CD4-positive, alpha-beta T cell treated with Interferon gamma for 1 hour (primary cell): Measurements from ENCODE around the gene CCDC178.
A peak's percentile ranks its signal among the peaks of the same experiment; 100 is the strongest.
"Not testable (repeated sequence)": the region's sequence is repeated elsewhere in the genome, so short reads cannot be mapped to it uniquely, and the experiment has no call there.

Experiments used
- DNase-seq: peaks from one replicate; pipeline ENCODE4 v3.0.0-alpha.2; 2020

CCDC178 gene

DNA sequence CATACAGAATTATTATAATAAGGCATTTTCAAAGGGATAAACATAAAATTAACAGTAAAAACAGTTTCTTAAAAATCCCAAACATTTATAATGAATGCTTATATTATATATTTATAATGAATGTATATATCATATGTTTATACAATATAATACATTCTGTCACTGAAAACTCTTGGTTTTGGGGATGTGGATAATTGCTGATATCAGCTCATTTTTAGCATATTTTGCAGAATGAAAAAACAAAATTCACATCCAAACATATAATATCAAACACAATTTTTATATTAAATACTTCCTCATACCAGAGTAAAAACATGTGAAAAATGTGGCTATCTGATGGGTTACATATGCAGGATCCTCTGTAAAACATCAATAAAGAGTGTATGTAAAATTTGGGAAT, 465.0 kb downstream of the CCDC178 start:
- no peak for DNase-seq

DNA sequence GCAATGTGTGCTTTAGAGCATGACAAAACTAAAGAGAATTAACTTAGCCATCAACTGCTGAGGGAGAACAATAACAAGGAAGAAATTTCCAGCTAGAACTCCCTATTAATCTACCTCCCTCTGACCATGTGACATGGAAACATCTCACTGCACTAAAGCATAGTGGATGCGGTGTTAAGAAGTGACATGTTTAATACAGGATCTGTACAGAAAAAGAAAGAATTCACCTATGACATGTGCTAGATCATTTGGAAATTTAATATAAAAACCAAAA, 465.4 kb downstream of the CCDC178 start:
- DNase-seq: no peak

DNA sequence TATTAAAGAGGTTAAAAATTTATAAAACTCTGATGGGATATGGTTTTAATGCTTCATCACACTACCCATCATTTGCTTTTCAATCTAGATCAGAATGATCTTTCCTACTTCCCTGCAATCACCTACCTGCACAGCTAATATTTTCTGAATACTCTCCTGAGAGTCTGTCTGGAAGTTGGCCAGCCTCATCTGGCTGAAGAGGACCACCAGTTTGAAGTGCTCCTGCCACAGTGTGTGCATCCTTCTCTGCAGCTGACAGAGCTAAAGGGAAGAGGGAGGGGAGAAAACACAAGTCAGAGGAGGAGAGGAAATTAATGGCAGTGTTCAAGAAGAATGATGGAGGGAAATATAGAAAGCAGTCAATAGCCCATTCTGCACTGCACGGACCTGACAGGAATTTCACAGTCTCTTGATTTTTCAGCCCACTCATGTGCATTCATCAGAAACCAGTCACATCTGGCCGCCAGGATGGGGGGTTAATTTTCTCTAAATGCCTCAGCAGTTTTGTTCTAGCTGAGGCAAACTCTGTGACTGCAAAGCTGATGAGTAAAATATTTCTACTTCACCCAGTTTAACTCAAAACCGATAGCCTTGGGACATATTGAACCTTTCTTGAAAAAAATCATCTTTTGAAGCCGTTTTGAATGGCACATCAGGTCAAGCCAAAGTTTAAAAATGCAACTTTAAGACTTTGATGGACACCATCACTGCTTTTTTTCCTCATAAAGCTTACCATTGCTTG, 465.9 kb downstream of the CCDC178 start:
- no peak for DNase-seq

DNA sequence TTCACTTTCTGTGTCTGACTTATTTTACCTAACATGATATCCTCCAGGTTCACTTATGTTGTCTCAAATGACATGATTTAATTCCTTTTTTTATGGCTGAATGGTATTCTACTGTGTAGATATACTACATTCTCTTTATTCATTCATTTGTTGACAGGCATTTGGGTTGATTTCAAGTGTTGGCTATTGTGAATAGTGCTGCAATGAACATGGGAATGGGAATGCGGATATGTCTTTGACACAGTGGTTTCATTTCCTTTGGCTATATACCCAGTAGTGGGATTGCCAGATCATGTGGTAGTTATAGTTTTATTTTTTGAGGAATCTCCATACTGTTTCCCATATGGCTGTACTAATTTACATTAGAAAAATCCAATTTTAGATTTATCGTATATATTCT, 472.3 kb downstream of the CCDC178 start:
- no peak for DNase-seq

- no peak for DNase-seq
Observed at GRCh38 chr18:32966141-32966540, 474.4 kb downstream of the CCDC178 start.

- DNase-seq: no peak
Observed at GRCh38 chr18:32961538-32961937, 479.0 kb downstream of the CCDC178 start.

- no peak for DNase-seq
Observed at GRCh38 chr18:32958746-32959145, 481.8 kb downstream of the CCDC178 start.

DNA sequence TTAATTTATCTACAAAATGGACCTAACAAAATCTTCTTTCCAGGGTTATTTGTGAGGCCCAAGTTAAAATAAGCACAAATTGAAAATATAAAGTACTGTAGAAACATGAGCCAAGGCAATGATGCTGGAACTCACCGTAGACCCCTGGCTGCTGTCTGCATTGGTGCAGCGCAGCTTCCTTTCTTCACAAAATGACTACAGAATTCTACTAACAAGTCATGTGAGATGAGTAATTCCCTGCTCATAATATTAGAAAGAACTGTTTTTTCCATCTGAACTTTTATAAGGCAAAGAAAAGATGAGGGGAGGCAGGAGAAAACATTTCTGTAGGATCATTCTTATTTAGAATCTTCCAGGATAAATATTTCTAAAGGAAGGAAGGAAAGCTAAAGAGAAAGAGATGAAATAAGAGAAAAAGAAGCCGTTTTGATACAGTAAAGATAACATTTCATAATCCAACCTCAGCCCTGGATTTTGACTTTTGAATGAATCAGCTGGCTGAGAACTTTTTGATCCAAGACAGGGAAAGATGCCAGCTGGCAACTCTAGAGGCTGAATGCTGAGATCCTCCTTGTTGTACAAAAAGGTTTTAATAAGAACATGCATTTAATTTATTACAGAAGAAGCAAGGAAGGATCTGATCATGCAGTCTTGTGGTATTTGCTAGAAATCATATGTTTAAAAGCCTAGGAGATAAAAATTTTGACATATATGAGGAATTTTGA, 483.8 kb downstream of the CCDC178 start:
- DNase-seq: no peak

DNA sequence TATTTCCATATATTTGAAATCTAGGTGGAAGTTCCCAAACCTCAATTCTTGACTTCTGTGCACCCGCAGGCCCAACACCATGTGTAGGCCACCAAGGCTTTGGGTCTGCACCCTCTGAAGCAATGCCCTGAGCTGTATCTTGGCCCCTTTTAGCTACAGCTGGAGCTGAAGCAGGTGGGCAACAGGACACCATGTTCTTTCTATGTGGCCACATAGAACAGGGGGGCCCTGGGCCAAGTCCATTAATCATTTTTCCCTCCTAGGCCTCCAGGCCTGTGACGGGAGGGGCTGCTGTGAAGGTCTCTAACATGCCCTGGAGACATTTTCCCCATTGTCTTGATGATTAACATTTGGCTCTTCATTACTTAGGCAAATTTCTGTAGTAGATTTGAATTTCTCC, 488.2 kb downstream of the CCDC178 start:
- DNase-seq: not testable (repeated sequence)

DNA sequence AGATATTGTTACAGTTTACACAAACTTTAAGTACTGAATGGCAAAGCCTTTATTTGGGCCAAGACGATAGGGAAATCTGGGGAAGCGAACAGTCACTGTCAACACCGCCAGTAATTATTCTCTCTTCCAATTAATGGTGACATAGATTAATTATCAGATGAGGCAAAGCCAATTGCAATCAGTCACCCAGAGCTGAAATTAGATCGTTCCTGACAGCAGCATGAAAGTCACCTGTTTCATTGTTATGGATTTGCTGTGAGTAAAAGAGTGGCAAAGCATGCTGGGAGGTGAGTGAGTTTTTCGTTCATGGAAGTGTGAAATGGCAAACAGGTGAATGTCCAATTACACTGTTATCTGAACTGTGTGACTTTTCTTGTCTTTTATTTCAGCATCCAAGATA, 502.9 kb downstream of the CCDC178 start:
- DNase-seq: no peak

- no peak for DNase-seq
Observed at GRCh38 chr18:32937066-32937465, 503.5 kb downstream of the CCDC178 start.

GRCh38 chr18:32934201-32934600, 506.3 kb downstream of the CCDC178 start:
- DNase-seq: no peak

DNA sequence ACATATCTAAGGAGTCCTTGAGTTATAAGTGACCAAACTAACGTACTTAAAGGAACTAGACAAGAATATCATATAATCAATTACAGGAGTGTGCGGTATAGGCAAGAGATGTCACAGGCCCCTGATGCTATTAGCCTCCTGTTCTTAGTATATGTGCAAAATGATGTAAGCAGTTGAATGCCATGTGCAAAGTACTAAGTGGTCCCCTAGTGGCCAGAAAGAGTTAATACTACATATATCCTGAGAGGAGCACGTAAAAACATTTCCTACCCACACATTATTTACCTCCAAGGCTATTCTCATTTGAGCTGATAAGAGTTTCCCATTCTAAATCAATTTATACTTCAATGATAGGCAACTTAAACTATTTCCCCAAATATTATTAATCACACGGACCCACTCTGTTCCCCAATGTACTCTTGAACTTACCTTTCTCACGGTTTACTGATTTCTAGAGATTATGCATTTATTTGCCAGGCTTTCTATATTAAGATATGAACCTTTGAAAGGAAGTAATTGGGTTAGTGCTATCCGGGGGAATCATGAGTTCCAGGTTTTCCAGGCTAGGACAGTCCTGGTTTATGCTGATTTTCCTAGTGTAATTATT, 509.7 kb downstream of the CCDC178 start:
- no peak for DNase-seq

DNA sequence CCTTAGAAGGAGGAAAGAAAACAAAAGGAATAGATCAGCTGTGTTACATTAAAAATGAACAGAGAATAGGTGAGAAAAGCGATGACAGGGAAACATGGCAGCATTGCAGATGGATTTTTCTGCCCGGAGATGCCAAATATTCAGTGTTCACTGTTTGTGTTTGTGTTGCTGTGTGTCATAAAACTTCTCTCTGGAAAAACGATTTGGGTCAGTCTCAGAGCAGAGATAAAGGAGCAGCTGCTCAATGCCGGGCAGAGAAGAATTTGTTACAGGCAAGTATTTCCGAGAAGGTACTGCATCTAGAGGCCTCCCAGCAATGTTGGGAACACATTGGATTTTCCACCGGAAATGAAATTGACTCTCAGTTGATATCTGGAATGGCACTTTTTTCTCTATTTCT, 511.3 kb downstream of the CCDC178 start:
- DNase-seq: no peak

- no peak for DNase-seq
Observed at GRCh38 chr18:32922951-32923430, 517.5 kb downstream of the CCDC178 start.

DNA sequence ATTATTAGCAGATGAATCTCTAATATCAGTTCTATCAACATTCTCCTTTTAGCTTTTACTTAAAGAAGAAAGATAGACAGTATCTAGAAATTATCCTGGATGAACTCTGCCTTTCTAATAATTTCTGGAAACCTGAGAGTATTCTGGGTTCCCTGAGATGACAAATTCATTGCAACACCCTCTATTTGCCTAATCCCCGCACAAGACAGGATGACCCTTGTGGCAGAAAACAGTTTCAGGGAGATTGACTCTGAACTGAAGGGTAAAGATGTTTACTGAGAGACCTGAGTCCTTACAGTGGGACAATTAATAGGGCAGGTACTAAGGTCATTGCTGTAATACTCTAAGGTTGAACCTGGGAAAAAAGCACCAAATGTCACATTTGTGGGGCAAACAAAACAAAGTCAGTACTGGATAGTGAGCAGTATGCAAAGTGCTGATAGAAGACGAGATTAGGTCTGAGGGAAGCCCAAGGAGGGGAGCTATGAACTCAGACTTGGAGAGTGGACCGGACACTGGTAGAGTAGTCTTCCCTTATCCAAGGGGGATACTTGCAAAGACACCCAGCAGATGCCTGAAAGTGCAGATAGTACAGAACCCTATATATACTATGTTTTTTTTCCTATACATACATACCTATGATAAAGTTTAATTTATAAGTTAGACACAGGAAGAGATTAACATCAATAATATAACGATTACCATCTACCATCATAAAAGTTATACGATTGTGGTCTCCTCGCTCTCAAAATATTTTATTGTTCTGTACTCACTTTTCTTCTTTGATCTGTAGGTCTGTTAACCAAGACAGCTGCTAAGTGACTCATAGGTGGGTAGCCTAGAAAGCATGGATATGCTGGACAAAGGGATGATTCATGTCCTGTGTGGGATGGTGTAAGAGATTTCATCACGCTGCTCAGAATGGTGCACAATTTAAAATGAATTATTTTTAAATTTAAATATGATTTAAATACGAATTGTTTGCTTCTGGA, 519.4 kb downstream of the CCDC178 start:
- DNase-seq: no peak

GRCh38 chr18:32919799-32920198, 520.7 kb downstream of the CCDC178 start:
- DNase-seq: peak; percentile 49

DNA sequence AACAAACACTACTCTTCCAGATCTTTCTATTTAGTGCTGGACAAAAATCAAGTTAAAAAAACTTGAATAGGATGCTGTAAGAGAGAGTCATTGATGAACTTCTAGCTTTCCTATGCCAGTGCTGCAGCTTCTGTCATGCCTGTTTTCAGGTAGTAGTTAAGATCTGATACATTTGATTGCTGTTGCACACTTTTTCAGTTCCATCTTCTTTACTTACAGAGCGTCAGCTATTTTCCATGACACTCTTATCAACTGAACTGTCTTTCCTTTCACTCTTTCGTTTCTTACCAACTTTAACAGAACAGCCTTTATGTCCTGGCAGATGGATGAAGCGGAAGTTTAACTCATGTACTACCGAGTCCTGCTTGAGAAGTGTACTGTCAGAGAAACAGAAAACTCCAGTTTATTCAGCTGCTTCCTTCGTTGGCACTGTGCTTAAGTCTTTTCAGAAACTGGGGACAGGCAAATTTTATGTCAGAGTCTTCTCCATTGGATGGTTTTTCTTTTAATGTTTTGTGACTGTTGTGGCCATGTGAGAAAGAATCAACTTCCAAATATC, 521.8 kb downstream of the CCDC178 start:
- no peak for DNase-seq

DNA sequence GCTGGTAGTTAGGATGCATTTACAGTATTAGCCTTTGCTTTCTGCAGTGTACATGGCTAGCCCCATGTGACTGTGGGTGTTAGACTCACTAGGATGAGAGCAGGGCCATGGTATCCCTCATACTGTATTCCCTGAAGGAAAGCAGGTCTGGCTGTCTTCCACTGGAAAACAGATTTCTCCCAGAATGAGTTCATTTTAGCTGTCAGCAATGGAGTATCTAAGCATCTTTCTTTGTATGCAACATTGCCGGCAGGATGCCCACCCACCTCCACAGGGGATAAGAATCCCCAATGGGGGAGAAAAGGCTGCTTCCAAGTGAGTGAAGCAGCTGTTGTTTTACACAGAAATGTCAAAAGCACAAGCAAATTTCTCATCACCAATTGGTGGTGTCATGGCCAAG, 525.0 kb downstream of the CCDC178 start:
- no peak for DNase-seq

DNA sequence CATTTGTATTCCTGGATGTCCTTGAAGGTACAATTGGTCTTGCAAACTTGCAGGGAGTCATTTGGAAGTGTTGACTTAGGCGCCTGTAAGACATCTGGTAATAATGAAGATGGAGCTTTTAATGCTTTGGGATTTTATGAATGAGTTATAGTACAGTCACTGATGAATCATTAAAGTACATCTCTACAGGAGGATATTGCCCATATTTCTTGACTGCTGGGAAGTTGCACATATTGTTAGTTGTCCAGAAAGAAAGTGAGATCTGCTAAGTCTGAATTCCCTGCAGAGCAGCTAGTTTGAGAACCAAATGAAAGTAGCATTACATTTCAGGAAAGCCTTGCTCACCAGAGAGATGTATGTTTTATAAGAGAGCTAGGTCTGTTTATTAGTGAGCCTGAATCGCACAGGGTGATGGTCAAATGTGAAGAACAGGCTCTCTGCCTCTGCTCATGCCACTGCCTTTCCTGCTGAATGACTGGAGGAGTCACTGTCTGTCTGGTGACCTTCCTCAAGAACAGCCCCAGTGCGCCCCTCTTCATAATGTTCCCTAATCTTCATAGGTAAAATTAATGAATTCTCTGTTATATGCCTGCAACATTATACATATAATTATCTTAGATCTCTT, 528.7 kb downstream of the CCDC178 start:
- DNase-seq: no peak

GRCh38 chr18:32910694-32911296, 529.7 kb downstream of the CCDC178 start:
- no peak for DNase-seq
